GM18909 (cell line): ENCODE measurements around the gene LAS1L.
"Not testable (repeated sequence)": the region's sequence is repeated elsewhere in the genome, so short reads cannot be mapped to it uniquely, and the experiment has no call there.

Experiments used
- ATAC-seq: cut with Tn5 transposase; IDR thresholded peaks from one replicate; pipeline ENCODE4 v1.9.1; 2021; ENCODE audit warnings: mild to moderate bottlenecking; ENCODE audit not compliant: unreplicated experiment, poor library complexity

The LAS1L gene

DNA sequence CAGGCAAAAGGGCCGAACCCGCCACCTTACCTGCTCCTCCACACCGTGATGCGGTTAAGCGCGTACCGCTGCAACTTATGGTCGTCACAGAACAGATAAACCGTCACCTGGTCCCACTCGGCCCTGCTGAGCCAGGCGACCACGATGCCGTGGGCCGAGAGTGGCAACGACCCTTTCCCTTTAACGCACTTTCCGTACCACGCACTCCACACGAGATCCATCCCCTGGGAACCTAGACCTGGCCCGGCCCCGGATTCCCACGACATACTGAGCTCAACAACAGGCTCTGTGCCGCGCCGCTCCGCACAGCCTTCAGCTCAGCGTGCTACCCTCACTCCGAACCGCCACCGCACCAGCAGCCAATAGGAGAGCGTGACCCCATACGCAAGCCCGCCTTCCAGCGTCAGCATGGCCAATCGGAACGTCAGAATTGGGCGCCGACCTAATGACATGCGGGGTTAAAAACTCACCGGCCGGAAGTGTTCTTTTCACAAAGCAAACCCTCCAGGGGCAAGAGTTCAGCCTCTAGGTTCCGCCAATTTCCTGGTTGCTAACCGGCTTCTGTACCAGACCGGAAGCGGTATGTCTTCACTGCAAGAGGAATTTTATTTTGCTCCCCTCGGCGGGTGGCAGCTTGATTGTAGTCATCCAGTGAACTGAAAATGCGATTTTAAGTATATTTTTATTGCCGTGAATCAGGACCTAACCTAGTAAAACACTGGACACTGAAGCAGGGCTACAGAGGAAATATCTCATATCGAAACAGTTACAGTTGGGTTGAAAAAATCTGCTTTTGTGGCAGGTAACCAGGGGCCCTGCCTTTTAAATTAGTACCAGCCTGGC, at the start of gene LAS1L:
Gene LAS1L (minus strand): TSS at position 338 of the 843 bp plus-strand sequence. CDS start 72 bp downstream, at position 266.
- ATAC-seq: peak; percentile 100

GRCh38 chrX:65582450-65583082, 48.0 kb upstream of the LAS1L start:
- no peak for ATAC-seq

GRCh38 chrX:65581661-65582339, 47.2 kb upstream of the LAS1L start:
- peak; percentile 90 for ATAC-seq

DNA sequence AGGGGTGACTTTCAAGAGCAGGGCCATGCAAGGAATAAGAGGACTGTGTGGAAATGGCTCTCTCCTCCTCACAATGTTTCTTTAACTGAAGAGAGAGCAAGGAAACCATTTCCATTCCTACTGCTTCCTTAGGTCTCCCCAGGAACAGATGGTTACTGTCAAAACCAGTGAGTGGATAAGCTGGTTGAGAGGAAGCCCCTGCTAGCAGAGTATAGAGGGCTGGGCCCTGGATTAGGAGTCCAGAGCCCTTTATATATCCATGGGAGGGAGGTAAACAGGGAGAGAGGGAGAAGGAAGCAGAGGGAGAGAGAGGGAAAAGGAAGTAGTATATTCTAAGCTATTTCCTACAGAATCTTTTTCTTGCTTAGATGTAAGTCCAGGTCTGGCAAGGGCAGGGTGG, 43.8 kb upstream of the LAS1L start:
- no peak for ATAC-seq

GRCh38 chrX:65576160-65576559, 41.6 kb upstream of the LAS1L start:
- peak; percentile 54 for ATAC-seq

DNA sequence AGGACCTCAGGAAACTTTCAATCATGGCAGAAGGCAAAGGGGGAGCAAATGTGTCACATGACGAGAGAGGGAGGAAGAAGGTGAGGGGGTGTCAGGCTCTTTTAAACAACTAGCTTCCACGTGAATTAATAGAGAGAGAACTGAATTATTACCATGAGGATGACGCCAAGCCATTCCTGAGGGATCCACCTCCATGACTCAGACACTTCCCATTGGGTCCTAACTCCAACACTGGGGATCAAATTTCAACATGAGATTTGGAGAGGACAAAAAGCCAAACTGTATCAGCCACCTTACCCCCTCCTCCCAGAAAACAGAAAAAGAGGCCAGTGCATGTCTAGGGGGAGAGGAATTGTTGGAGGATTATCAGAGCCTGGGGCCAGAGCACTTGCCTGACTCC, 40.4 kb upstream of the LAS1L start:
- ATAC-seq: no peak

DNA sequence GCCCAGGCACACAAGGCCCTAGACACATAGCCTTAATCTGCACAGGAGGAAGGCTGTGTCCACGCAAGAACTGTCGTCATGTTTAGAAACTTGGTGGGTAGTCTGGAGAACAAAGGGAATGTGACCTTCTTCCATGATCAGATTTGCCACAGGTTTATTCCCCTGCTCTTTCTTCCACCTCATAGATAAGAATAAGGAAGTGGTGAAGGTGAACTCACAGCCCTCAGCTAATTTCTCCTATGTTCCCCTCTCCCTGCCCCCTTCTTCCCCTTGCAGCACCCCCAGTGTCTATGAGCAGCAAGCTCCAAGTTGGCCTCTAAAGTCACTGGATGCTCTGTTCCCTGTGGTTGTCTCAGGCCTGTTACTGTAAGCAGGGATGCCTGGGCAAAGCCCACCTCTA, 39.8 kb upstream of the LAS1L start:
- ATAC-seq: no peak

- no peak for ATAC-seq
Observed at GRCh38 chrX:65572971-65573370, 38.4 kb upstream of the LAS1L start.

DNA sequence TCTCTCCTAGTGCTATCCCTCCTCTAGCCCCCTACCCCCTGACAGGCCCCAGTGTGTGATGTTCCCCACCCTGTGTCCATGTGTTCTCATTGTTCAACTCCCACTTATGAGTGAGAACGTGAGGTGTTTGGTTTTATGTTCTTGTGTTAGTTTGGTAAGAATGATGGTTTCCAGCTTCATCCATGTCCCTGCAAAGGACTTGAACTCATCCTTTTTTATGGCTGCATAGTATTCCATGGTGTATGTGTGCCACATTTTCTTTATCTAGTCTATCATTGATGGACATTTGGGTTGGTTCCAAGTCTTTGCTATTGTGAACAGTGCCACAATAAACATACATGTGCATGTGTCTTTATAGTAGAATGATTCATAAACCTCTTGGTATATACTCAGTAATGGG, 28.3 kb upstream of the LAS1L start:
- not testable (repeated sequence) for ATAC-seq

DNA sequence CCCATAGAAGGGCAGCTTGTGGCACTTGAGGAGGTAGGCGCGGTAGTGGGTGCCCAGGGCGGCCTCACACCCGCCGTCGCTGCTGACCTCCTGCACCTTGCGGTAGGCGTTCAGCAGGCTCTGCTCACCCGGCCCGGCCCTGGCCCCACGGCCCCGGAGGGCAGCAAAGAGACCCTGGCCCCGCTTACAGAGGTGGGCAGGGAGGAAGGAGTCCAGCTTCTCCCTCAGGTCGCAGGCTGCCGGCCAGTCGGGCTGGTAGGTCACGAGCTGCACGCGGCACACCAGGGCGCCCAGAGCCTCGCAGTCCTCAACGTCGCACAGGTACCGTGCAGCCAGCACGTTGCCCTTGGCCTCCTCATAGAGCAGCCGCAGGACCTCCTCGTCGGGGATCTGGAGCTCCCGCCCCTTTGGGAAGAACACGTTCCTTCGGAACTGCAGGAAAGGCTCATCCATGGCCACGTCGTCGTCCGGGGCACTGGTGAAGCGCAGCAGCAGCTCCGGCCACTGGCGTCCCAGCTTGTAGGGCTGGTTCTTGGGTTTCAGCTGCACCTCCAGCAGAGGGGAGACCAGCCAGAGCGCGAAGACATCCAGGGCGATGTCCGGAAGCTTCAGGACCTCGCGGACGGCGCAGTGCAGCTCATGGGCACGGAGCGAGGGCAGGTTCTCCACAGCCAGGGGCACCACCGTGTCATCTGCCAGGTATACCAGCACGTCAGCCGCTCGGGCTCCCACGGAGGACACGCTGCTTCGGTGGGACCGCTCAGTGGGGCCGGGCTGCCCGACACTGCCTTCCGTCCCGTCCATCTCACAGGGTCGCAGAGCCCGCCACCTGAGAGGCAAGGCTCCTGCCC, 17.1 kb upstream of the LAS1L start:
- no peak for ATAC-seq

DNA sequence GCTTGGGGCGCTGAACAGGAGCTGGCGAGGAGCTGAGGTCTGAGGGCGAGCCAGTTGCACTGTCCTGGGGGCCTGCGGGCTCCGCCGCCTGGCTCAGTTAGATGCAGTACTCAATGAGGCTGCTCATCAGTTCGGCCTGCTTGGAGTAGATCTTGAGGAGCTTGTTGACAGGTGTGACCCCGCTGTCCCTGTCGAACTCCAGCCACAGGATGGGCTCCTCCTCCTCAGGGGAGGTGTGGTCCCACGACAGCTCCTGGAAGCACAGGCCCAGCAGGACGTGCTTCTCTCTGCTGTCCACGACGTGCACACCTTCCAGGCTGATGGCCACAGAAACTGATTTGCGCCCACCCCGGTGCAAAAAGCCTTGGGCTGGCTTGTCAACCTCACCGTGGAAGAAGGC, 16.5 kb upstream of the LAS1L start:
- ATAC-seq: no peak

DNA sequence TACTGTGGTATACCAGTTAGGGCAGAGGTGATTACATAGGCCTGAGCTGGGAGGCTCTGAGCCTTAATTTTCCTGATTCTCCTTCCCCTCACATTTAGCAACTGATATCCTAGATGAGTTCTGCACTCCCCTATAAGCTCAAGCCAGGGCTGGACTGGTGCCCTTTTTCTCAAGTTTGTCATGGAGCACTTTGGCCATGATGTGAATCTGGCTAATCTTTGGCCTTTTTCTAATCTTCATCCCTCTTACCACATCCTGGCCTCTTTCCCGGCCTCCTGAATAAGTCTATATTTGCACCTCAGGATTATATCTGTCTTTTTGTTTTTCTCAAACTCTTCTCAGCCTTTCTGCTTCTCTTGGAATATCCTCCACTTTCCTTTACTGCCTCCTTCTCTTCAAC, 10.9 kb upstream of the LAS1L start:
- no peak for ATAC-seq

- no peak for ATAC-seq
Observed at GRCh38 chrX:65537229-65537628, 2.6 kb upstream of the LAS1L start.

DNA sequence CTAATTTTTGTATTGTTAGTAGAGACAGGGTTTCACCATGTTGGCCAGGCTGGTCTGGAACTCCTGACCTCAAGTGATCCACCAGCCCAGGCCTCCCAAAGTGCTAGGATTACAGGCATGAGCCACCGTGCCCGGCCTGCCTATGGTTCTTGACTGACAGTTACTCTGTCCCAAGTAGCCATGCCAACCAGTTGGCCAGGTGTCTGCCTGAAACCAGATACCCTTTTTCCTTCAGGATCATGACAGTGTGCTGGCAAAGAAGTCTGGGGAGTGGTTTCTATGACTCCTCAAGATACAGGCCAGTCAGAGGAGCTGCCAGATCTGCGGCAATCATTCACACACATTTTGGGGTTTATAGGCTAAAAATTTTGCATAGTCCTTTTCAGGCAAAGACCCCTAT, 1.7 kb upstream of the LAS1L start:
- no peak for ATAC-seq

GRCh38 chrX:65532016-65532415, 2.6 kb downstream of the LAS1L start:
- ATAC-seq: no peak

DNA sequence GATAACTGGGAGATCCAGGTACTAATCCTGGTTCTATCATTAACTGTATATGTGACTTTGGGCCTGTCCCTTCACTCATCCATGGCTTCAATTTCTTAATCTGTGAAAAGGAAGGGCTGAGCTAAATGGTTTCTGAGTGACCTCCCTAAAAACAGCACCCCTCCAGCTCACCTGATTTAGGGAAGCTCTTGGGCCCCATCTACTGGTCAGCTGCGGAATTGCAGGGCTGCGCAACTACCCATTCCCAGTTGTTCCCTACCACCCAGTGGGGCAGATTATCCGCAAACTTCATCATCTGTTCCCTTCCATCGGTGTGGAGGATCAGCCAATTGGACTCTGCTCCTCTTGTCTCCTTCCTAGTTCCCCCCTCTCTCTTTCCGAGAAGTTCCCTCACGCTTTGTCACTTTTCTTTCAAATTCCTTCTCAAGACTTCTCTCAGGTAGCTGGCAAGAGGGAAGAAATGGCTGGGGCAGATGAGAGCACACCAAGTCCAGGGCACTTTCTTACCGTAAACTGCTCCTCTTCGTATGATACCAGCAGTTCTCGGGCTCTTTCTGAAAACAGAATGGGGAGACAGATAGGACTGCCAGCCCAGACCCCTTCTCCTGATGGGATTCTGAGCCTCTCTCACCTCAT, 5.8 kb downstream of the LAS1L start:
- peak; percentile 80 for ATAC-seq

DNA sequence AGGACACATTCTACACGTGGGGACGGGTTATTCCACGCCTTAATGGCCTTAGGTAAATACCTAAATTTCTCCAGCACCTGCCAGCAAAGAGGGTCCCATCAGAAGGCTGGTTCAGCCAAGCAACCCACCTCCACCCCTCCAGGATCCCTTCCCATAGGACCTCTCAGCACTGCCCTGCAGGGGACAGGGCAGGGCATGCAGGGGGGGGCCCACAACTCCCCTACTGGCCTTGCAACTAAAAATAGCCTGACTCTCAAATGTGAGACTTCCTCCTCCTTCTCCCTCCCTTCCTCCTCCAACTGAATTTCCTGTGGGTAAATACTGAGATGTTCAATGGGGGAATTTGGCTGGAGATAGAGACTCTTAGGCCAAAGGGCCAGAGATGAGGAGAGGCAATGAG, 6.3 kb downstream of the LAS1L start:
- peak; percentile 5 for ATAC-seq

DNA sequence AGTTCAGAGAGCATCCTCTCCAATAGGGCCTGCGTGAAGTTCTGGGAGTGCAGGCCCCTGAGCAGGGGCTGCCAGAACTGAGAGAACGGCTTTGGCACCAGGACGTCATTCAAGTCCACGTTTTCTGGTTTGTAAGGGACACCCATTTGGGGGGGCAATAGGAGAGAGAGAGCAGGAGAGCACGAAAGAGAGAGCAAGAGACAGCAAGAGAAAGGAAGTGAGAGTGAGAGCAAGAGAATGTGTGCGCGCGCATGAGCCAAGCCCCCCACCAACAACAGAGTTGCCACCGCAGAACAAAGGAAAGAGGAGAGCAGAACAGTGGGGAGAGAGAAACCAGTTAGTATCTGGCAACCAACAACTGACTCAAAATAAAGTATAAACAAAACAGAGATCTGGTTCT, 10.4 kb downstream of the LAS1L start:
- no peak for ATAC-seq

DNA sequence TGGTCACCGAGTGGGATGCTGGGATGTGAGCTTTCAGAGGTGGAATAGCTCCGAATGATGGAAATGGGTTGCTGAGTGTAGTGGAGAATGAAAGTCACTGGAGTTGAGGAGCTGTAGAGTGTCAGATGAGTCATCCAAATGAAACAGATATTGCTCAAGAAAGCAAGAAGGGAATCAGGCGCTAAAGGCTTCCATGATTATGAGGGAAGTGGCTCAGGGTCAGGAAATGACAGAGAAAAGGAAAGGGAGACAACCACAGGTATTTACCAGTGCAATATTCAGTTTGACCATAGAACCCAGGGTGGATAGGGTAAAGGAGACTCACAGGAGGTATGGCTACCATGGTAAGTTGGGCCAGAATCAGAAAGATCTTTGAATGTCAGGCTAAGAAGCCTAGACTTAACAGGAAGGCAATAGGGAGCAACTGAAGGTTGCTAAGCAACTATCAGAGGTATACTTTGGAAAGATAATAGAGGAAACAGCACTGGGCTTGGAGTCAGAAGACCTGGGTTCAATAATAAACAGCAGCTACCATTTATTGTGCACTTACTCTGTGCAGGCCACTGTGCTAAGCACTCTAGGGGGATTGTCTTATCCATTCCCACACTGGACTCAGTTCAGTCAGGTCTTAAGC, 11.7 kb downstream of the LAS1L start:
- no peak for ATAC-seq
